Measurements from ENCODE around the gene RIPOR3.

DNA sequence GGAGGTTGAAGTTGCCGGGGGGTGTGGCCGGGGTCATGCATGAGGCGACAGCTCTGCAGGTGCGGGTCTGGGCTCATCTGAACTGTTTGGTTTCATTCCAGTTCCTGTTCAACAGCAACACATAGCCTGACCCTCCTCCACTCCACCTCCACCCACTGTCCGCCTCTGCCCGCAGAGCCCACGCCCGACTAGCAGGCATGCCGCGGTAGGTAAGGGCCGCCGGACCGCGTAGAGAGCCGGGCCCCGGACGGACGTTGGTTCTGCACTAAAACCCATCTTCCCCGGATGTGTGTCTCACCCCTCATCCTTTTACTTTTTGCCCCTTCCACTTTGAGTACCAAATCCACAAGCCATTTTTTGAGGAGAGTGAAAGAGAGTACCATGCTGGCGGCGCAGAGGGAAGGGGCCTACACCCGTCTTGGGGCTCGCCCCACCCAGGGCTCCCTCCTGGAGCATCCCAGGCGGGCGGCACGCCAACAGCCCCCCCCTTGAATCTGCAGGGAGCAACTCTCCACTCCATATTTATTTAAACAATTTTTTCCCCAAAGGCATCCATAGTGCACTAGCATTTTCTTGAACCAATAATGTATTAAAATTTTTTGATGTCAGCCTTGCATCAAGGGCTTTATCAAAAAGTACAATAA is 108.6 kb downstream of the RIPOR3 start:
- TF ChIP-seq, protein P1, sequence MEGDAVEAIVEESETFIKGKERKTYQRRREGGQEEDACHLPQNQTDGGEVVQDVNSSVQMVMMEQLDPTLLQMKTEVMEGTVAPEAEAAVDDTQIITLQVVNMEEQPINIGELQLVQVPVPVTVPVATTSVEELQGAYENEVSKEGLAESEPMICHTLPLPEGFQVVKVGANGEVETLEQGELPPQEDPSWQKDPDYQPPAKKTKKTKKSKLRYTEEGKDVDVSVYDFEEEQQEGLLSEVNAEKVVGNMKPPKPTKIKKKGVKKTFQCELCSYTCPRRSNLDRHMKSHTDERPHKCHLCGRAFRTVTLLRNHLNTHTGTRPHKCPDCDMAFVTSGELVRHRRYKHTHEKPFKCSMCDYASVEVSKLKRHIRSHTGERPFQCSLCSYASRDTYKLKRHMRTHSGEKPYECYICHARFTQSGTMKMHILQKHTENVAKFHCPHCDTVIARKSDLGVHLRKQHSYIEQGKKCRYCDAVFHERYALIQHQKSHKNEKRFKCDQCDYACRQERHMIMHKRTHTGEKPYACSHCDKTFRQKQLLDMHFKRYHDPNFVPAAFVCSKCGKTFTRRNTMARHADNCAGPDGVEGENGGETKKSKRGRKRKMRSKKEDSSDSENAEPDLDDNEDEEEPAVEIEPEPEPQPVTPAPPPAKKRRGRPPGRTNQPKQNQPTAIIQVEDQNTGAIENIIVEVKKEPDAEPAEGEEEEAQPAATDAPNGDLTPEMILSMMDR (IDR thresholded peaks at IDR 0.05; ENCODE audit: poor library complexity): no peak
- no peak for TF ChIP-seq EZH2 (IDR thresholded peaks at IDR 0.05; ENCODE audit: borderline replicate concordance)
- no peak for TF ChIP-seq EZH2phosphoT487 (IDR thresholded peaks at IDR 0.05; ENCODE audit: low read depth, severe bottlenecking, unreplicated experiment)

Measured in hepatocyte (in vitro differentiated cells).